PC-3 (cell line): ENCODE results near the gene OR5K4.

Experiments
- EZH2 ChIP-seq: fragments of 300-600 bp; sonication (generic); IDR thresholded peaks from one replicate; pipeline ENCODE4 v1.6.1; 2017; ENCODE audit warnings: antibody characterized with exemption, mild to moderate bottlenecking, low read length; ENCODE audit not compliant: unreplicated experiment
- EZH2phosphoT487 ChIP-seq: fragments of 300-600 bp; sonication (generic); IDR thresholded peaks from 2 replicates; pipeline ENCODE4 v1.6.1; 2018; ENCODE audit warnings: mild to moderate bottlenecking, antibody characterized with exemption, low read length, borderline replicate concordance
- TF ChIP-seq, protein P1 (sequence below): fragments of 300-600 bp; sonication (generic); conservative IDR thresholded peaks from 2 replicates; pipeline ENCODE4 v1.5.1; 2017; ENCODE audit warnings: antibody characterized with exemption, low read depth, mild to moderate bottlenecking, low read length

DNA sequence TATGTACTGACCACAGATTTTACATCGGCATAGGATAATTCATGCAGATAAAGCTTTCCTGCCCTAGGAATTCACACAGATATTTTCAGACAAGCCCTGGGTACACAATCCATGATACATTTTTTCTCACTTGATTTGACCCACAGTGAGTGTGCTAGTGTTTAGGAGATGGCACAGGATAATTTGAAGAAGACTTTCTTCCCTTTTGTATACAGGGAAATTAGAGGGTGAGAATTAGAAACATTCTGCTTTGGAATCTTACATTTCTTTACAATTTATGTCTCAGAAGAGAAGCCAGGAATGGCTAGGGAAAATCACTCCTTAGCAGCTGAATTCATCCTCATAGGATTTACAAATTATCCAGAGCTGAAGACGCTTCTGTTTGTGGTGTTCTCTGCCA is at the start of gene OR5K4:
- TF ChIP-seq, protein P1, sequence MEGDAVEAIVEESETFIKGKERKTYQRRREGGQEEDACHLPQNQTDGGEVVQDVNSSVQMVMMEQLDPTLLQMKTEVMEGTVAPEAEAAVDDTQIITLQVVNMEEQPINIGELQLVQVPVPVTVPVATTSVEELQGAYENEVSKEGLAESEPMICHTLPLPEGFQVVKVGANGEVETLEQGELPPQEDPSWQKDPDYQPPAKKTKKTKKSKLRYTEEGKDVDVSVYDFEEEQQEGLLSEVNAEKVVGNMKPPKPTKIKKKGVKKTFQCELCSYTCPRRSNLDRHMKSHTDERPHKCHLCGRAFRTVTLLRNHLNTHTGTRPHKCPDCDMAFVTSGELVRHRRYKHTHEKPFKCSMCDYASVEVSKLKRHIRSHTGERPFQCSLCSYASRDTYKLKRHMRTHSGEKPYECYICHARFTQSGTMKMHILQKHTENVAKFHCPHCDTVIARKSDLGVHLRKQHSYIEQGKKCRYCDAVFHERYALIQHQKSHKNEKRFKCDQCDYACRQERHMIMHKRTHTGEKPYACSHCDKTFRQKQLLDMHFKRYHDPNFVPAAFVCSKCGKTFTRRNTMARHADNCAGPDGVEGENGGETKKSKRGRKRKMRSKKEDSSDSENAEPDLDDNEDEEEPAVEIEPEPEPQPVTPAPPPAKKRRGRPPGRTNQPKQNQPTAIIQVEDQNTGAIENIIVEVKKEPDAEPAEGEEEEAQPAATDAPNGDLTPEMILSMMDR, result no peak
- TF ChIP-seq EZH2 (no peak), EZH2phosphoT487 (no peak)
